SK-N-SH (cell line): Measurements from ENCODE around the gene SEC14L5. TPM values are rescaled to one million over a fixed set of nuclear protein-coding genes. Genes with fewer than 3 reads are reported as not detected.

Experiments
- CTCF ChIA-PET: fragments of 300-600, 350-600 bp; formaldehyde crosslinking; extraction: SDS; loops from one replicate; lab custom pipeline; 2021; lab: Yijun Ruan, JAX
- POLR2A ChIA-PET: fragments of 350-600 bp; sonication (Branson Sonifier 250); formaldehyde crosslinking; extraction: SDS; loops from one replicate; lab custom pipeline; 2020; ENCODE audit warnings: antibody characterized with exemption, inconsistent platforms; lab: Yijun Ruan, JAX
- DNase-seq: peaks from one replicate; pipeline ENCODE4 v3.0.0; 2012
- H2AFZ ChIP-seq: fragments of 200-600 bp; sonication (generic); 2 replicates; pipeline ENCODE4 v1.8.1; 2016; ENCODE audit warnings: antibody characterized with exemption, mild to moderate bottlenecking, low read depth
- H3F3A ChIP-seq: fragments of 200-600 bp; sonication (generic); replicated peaks from 2 replicates; pipeline ENCODE3; 2016; ENCODE audit warnings: antibody characterized with exemption, mild to moderate bottlenecking; ENCODE audit not compliant: insufficient read depth
- H3K27ac ChIP-seq, 2 experiments: fragments of 200-500 bp in 1 of 2; fragments of 200-600 bp in 1 of 2; sonication (Bioruptor generic) in 1 of 2; sonication (generic), shearing (Covaris generic) in 1 of 2; 2 replicates each; pipeline versions ENCODE4 v1.5.1 to v1.6.1; 2014 to 2016; ENCODE audit warnings: low read depth in 2 of 2, inconsistent platforms in 1 of 2, low read length in 1 of 2, mild to moderate bottlenecking in 1 of 2, mixed read lengths in 1 of 2
- H3K27me3 ChIP-seq: fragments of 200-600 bp; sonication (generic), shearing (Covaris generic); 2 replicates; pipeline ENCODE4 v1.6.1; 2016; ENCODE audit warnings: mixed run types; ENCODE audit not compliant: insufficient read depth
- H3K36me3 ChIP-seq, 2 experiments: fragments of 200-500 bp in 1 of 2; fragments of 200-600 bp in 1 of 2; sonication (Bioruptor generic) in 1 of 2; sonication (generic) in 1 of 2; replicated peaks in 1 of 2; 2 replicates each; pipeline versions ENCODE3 to v1.5.1; 2014 to 2016; ENCODE audit warnings: low read length in 1 of 2, mild to moderate bottlenecking in 1 of 2; ENCODE audit not compliant: insufficient read depth in 2 of 2, control insufficient read depth in 1 of 2
- H3K4me1 ChIP-seq, 2 experiments: fragments of 200-500 bp in 1 of 2; fragments of 200-600 bp in 1 of 2; sonication (Bioruptor generic) in 1 of 2; sonication (generic), shearing (Covaris generic) in 1 of 2; 2 replicates each; pipeline versions ENCODE4 v1.5.1 to v1.6.1; 2014 to 2016; ENCODE audit warnings: low read depth in 1 of 2, low read length in 1 of 2, mixed run types in 1 of 2; ENCODE audit not compliant: insufficient read depth in 2 of 2, control insufficient read depth in 1 of 2
- H3K4me2 ChIP-seq: fragments of 200-600 bp; sonication (generic), shearing (Covaris generic); 2 replicates; pipeline ENCODE4 v1.6.1; 2017; ENCODE audit warnings: mixed run types
- H3K4me3 ChIP-seq, 2 experiments: fragments of 200-500 bp in 1 of 2; fragments of 200-600 bp in 1 of 2; sonication (Bioruptor generic) in 1 of 2; sonication (generic), shearing (Covaris generic) in 1 of 2; 2 replicates each; pipeline versions ENCODE4 v1.5.1 to v1.8.1; 2014 to 2016; ENCODE audit warnings: low read depth in 2 of 2, inconsistent platforms in 1 of 2, low read length in 1 of 2, mild to moderate bottlenecking in 1 of 2, mixed read lengths in 1 of 2, moderate library complexity in 1 of 2
- H3K79me2 ChIP-seq: fragments of 200-600 bp; sonication (generic); 2 replicates; pipeline ENCODE4 v1.8.1; 2017; ENCODE audit warnings: mild to moderate bottlenecking; ENCODE audit not compliant: insufficient read depth
- H3K9ac ChIP-seq: fragments of 200-600 bp; sonication (generic); 2 replicates; pipeline ENCODE4 v1.6.1; 2017; ENCODE audit warnings: mixed run types
- H3K9me2 ChIP-seq: fragments of 200-600 bp; sonication (generic); 2 replicates; pipeline ENCODE4 v1.6.1; 2017; ENCODE audit warnings: mixed run types
- H3K9me3 ChIP-seq: fragments of 200-600 bp; sonication (generic); 2 replicates; pipeline ENCODE4 v1.6.1; 2017; ENCODE audit warnings: mixed run types, mild to moderate bottlenecking, moderate library complexity
- H4K20me1 ChIP-seq: fragments of 200-600 bp; sonication (generic); 2 replicates; pipeline ENCODE4 v1.6.1; 2017; ENCODE audit warnings: mild to moderate bottlenecking, mixed run types; ENCODE audit not compliant: insufficient read depth
- CTCF ChIP-seq: fragments of 200-600 bp; sonication (generic); IDR thresholded peaks from 2 replicates; pipeline ENCODE4 v1.6.1; 2017; ENCODE audit warnings: antibody characterized with exemption, mild to moderate bottlenecking, moderate library complexity
- FOXJ3 ChIP-seq: sonication (generic); formaldehyde crosslinking; IDR thresholded peaks from 2 replicates; pipeline ENCODE4 v1.5.1; 2020; ENCODE audit warnings: mild to moderate bottlenecking, missing genetic modification reagents
- FOXM1 ChIP-seq: IDR thresholded peaks from 2 replicates; pipeline ENCODE4 v1.4.0; 2012; ENCODE audit warnings: low read depth, mild to moderate bottlenecking
- GATA2 ChIP-seq: sonication (generic); formaldehyde crosslinking; IDR thresholded peaks from 2 replicates; pipeline ENCODE4 v1.5.0; 2020; ENCODE audit warnings: mild to moderate bottlenecking, missing genetic modification reagents
- MEF2A ChIP-seq: IDR thresholded peaks from 2 replicates; pipeline ENCODE4 v1.4.0; 2012; ENCODE audit warnings: low read depth, borderline replicate concordance
- MXI1 ChIP-seq: IDR thresholded peaks from 2 replicates; pipeline ENCODE4 v1.6.1; 2012; ENCODE audit warnings: mild to moderate bottlenecking, low read depth, low read length, improper control_type of control experiment
- NRF1 ChIP-seq: IDR thresholded peaks from 2 replicates; pipeline ENCODE4 v1.6.1; 2012; ENCODE audit warnings: low read depth, mild to moderate bottlenecking, low read length
- PBX3 ChIP-seq: IDR thresholded peaks from 2 replicates; pipeline ENCODE4; 2012
- POLR2AphosphoS5 ChIP-seq: IDR thresholded peaks from 2 replicates; pipeline ENCODE4 v1.6.1; 2012; ENCODE audit warnings: low read depth, low read length
- REST ChIP-seq: IDR thresholded peaks from 2 replicates; pipeline ENCODE4 v1.6.1; 2012; ENCODE audit warnings: mild to moderate bottlenecking, low read depth, low read length, moderate library complexity
- RFX5 ChIP-seq: IDR thresholded peaks from 2 replicates; pipeline ENCODE4 v1.6.1; 2012; ENCODE audit warnings: mild to moderate bottlenecking, improper control_type of control experiment, low read length
- RXRA ChIP-seq: IDR thresholded peaks from 2 replicates; pipeline ENCODE4 v1.4.0; 2012; ENCODE audit warnings: low read depth, mild to moderate bottlenecking, borderline replicate concordance
- SIN3A ChIP-seq: IDR thresholded peaks from 2 replicates; pipeline ENCODE4 v1.6.1; 2012; ENCODE audit warnings: low read depth, mild to moderate bottlenecking, low read length, moderate library complexity, borderline replicate concordance
- SMC3 ChIP-seq: IDR thresholded peaks from 2 replicates; pipeline ENCODE4 v1.6.1; 2012; ENCODE audit warnings: low read depth, low read length, improper control_type of control experiment
- ZBTB33 ChIP-seq: IDR thresholded peaks from 2 replicates; pipeline ENCODE4 v1.4.0; 2012; ENCODE audit warnings: low read depth, borderline replicate concordance
- WGBS: methylation state at CpG from one replicate; pipeline ENCODE4 v1.1.6; 2017; ENCODE audit warnings: low lambda C conversion rate; 5-methylcytosine and 5-hydroxymethylcytosine counted together
- polyA plus RNA-seq, 3 experiments: library from polyadenylated mRNA; depleted of rRNA; stranded (reverse); fragments of >200 nt; gene quantifications; 2 replicates each; pipeline ENCODE4 v1.2.3, GENCODE V29; 2012

Gene SEC14L5
- polyA plus RNA-seq, 1 of the 3 experiments (the other 2 are of a cell fraction), result 0.08 TPM

- H3K9ac ChIP-seq, result no peak overlapping the region
- H3F3A ChIP-seq, result no peaks in the 10 kb centered on the region
- no peaks in the 10 kb centered on the region for H3K79me2 ChIP-seq
- H3K9me2 ChIP-seq, result no peaks in the 10 kb centered on the region
- no peaks in the 10 kb centered on the region for H3K36me3 ChIP-seq
- no peak overlapping the region for H3K27ac ChIP-seq
- H3K4me3 ChIP-seq, result no peak overlapping the region
- CTCF ChIA-PET, result interaction anchor here (1.0 to 2.1 kb wide), 3 partner anchors 13 to 81 kb away, joined by 4 to 7 read pairs (median 4); partner anchors contain the start of gene NAGPA
- no peak for DNase-seq
- 37% methylated on average over 4 of the region's 4 CpGs for WGBS
- H3K27me3 ChIP-seq, result peaks cover 20% of the 10 kb centered on the region; the same call in 1 of the 2 replicates
- no peak overlapping the region for H2AFZ ChIP-seq
- H3K9me3 ChIP-seq, result no peaks in the 10 kb centered on the region
- H3K4me2 ChIP-seq, result no peak overlapping the region
- TF ChIP-seq MXI1, result no peak
- TF ChIP-seq RFX5, result no peak
- TF ChIP-seq CTCF, result no peak
- no peak for TF ChIP-seq SIN3A
- TF ChIP-seq MEF2A, result no peak
- TF ChIP-seq GATA2 (CRISPR knock-in tag), result no peak
- no peak for TF ChIP-seq POLR2AphosphoS5
- TF ChIP-seq FOXJ3 (CRISPR knock-in tag), result no peak
- no peak for TF ChIP-seq RXRA
- H4K20me1 ChIP-seq, result no peaks in the 10 kb centered on the region
- no peaks in the 10 kb centered on the region for H3K4me1 ChIP-seq
- POLR2A ChIA-PET, result interaction anchor here (0.5 kb wide), 1 partner anchor 19 kb away, joined by 5 read pairs; no protein-coding TSS in a partner anchor
These were observed 53.5 kb downstream of the SEC14L5 start for GRCh38 chr16:5011637-5012036.

- Histone ChIP-seq H3K9me2 (no peaks in the 10 kb centered on the region), H3K27ac (no peak overlapping the region), H3K4me3 (no peak overlapping the region), H3K4me2 (no peak overlapping the region), H3F3A (no peaks in the 10 kb centered on the region), H3K9me3 (no peaks in the 10 kb centered on the region), H3K4me1 (no peaks in the 10 kb centered on the region), H3K9ac (no peak overlapping the region), H3K36me3 (no peaks in the 10 kb centered on the region), H2AFZ (no peak overlapping the region), H3K27me3 (peaks cover 20% of the 10 kb centered on the region; the same call in 1 of the 2 replicates), H4K20me1 (no peaks in the 10 kb centered on the region), H3K79me2 (no peaks in the 10 kb centered on the region)
- ChIA-PET POLR2A (no interaction called here), CTCF (no interaction called here)
- 49% methylated on average over 6 of the region's 6 CpGs for WGBS
- DNase-seq, result no peak
- TF ChIP-seq POLR2AphosphoS5 (no peak), REST (no peak), SMC3 (no peak), GATA2 (CRISPR knock-in tag) (no peak), SIN3A (no peak), CTCF (no peak), NRF1 (no peak), MXI1 (no peak), ZBTB33 (no peak), FOXM1 (no peak), PBX3 (no peak), MEF2A (no peak)
These were observed 54.8 kb downstream of the SEC14L5 start for GRCh38 chr16:5012887-5013286.
